Neural cell (in vitro differentiated cells): ENCODE measurements around the gene TMEM181.

Experiments used
- CTCF ChIP-seq: fragments of 450-650 bp; IDR thresholded peaks from 2 replicates; pipeline ENCODE4 v1.5.1; 2014; ENCODE audit warnings: antibody characterized with exemption, mild to moderate bottlenecking, moderate library complexity; ENCODE audit not compliant: poor library complexity, severe bottlenecking
- EP300 ChIP-seq: fragments of 450-650 bp; conservative IDR thresholded peaks from 2 replicates; pipeline ENCODE4 v1.6.1; 2014; ENCODE audit warnings: antibody characterized with exemption, mild to moderate bottlenecking, moderate library complexity; ENCODE audit not compliant: poor library complexity, severe bottlenecking
- EZH2 ChIP-seq: fragments of 200-600, 300-800 bp; shearing (Covaris generic), sonication (generic); IDR thresholded peaks from 2 replicates; pipeline ENCODE4 v1.6.1; 2014; ENCODE audit warnings: antibody characterized with exemption, low read length, borderline replicate concordance, mild to moderate bottlenecking; ENCODE audit not compliant: insufficient read depth, poor library complexity, severe bottlenecking
- MXI1 ChIP-seq: fragments of 450-650 bp; conservative IDR thresholded peaks from 2 replicates; pipeline ENCODE4 v1.6.1; 2014; ENCODE audit warnings: antibody characterized with exemption, mild to moderate bottlenecking; ENCODE audit not compliant: poor library complexity, severe bottlenecking
- POLR2AphosphoS5 ChIP-seq: IDR thresholded peaks from 2 replicates; pipeline ENCODE4 v1.6.1; 2012
- TAF1 ChIP-seq: IDR thresholded peaks from 2 replicates; pipeline ENCODE4 v1.6.1; 2012; ENCODE audit warnings: low read depth

- TF ChIP-seq CTCF (no peak), MXI1 (no peak), EP300 (no peak), TAF1 (no peak), POLR2AphosphoS5 (no peak), EZH2 (no peak)
Measured at GRCh38 chr6:158608221-158608620, 48.3 kb downstream of the TMEM181 start.
